ENCODE results near the gene CATSPERZ.
"Not testable (repeated sequence)": the region's sequence is repeated elsewhere in the genome, so short reads cannot be mapped to it uniquely, and the experiment has no call there.

Gene CATSPERZ

GRCh38 chr11:64312947-64313346, 12.8 kb downstream of the CATSPERZ start:
- ChIA-PET CTCF (interaction anchor here (1.1 to 10.4 kb wide), 3 partner anchors 9 to 43 kb away, joined by 3 to 111 read pairs (median 8); partner anchors contain the start of genes CATSPERZ and ESRRA), POLR2A (no interaction called here)
- H3K4me3 ChIP-seq (ENCODE audit: low read depth, low read length) = no peak overlapping the region
- TF ChIP-seq CTCF (IDR thresholded peaks at IDR 0.05; ENCODE audit: insufficient read depth, low read length, missing control alignments) = no peak
- DNase-seq (ENCODE audit: low read depth, low spot score) = no peak

- ChIA-PET POLR2A (no interaction called here), CTCF (interaction anchor here (1.8 to 10.4 kb wide), 2 partner anchors 9 to 42 kb away, joined by 8 to 111 read pairs; partner anchors contain the start of genes CATSPERZ and ESRRA)
- no peak overlapping the region for H3K4me3 ChIP-seq (ENCODE audit: low read depth, low read length)
- no peak for TF ChIP-seq CTCF (IDR thresholded peaks at IDR 0.05; ENCODE audit: insufficient read depth, low read length, missing control alignments)
- no peak for DNase-seq (ENCODE audit: low read depth, low spot score)
These were observed 13.5 kb downstream of the CATSPERZ start for GRCh38 chr11:64313491-64314145.

- ChIA-PET POLR2A (interaction anchor here (0.8 kb wide), 1 partner anchor 68 kb away, joined by 3 read pairs; no protein-coding TSS in a partner anchor), CTCF (interaction anchor here (1.8 to 10.4 kb wide), 2 partner anchors 10 to 41 kb away, joined by 8 to 111 read pairs; partner anchors contain the start of genes CATSPERZ and ESRRA)
- no peak for TF ChIP-seq CTCF (IDR thresholded peaks at IDR 0.05; ENCODE audit: insufficient read depth, low read length, missing control alignments)
- H3K4me3 ChIP-seq (ENCODE audit: low read depth, low read length) = no peak overlapping the region
- no peak for DNase-seq (ENCODE audit: low read depth, low spot score)
These were observed 14.1 kb downstream of the CATSPERZ start for GRCh38 chr11:64314146-64314804.

GRCh38 chr11:64314805-64315561, 14.8 kb downstream of the CATSPERZ start:
- POLR2A ChIA-PET = interaction anchor here (0.8 kb wide), 1 partner anchor 69 kb away, joined by 3 read pairs; no protein-coding TSS in a partner anchor
- H3K4me3 ChIP-seq (ENCODE audit: low read depth, low read length) = no peak overlapping the region
- CTCF ChIA-PET = interaction anchor here (4.2 to 10.4 kb wide), 2 partner anchors 11 to 39 kb away, joined by 48 to 111 read pairs; partner anchors contain the start of genes CATSPERZ and ESRRA
- no peak for TF ChIP-seq CTCF (IDR thresholded peaks at IDR 0.05; ENCODE audit: insufficient read depth, low read length, missing control alignments)
- DNase-seq (ENCODE audit: low read depth, low spot score) = no peak

GRCh38 chr11:64315667-64316526, 15.7 kb downstream of the CATSPERZ start:
- POLR2A ChIA-PET; DNase-seq (ENCODE audit: low read depth, low spot score): not testable (repeated sequence)
- CTCF ChIA-PET = interaction anchor here (2.0 to 10.4 kb wide), 4 partner anchors 12 to 38 kb away, joined by 14 to 111 read pairs (median 34); partner anchors contain the start of genes CATSPERZ and ESRRA
- peak overlapping the region; percentile 96 for H3K4me3 ChIP-seq (ENCODE audit: low read depth, low read length)

All from AG04449 (cell line).